Body of pancreas (tissue), 4 donors: ENCODE results near the gene PCSK5.

ENCODE experiments used
- CTCF ChIP-seq, 7 experiments: fragments of 450-650 bp in 4 of 7; fragments of 200-600 bp in 3 of 7; sonication (generic) in 3 of 7; IDR thresholded peaks; one replicate each; pipeline ENCODE4 v1.5.1; 2016 to 2019; ENCODE audit warnings: antibody characterized with exemption in 7 of 7
- POLR2A ChIP-seq, 3 donors: fragments of 450-650 bp; IDR thresholded peaks; one replicate each; pipeline ENCODE4 v1.6.1; 2016; ENCODE audit warnings: antibody characterized with exemption in 3 of 3, mild to moderate bottlenecking in 2 of 3

- no peak for TF ChIP-seq CTCF (IDR thresholded peaks at IDR 0.05)
- no peak for TF ChIP-seq POLR2A (IDR thresholded peaks at IDR 0.05)
Observed at GRCh38 chr9:75947233-75947632, 56.8 kb downstream of the PCSK5 start.
